Activated gamma-delta T cell treated with anti-CD3 and anti-CD28 coated beads, Interleukin-2, amount 50 U/mL, for 16 hours (primary cell): ENCODE data around the gene COQ8A.
"Not testable (repeated sequence)": the region's sequence is repeated elsewhere in the genome, so short reads cannot be mapped to it uniquely, and the experiment has no call there.

Experiments used
- DNase-seq: peaks from one replicate; pipeline ENCODE4 v3.0.0-alpha.2; 2020; ENCODE audit warnings: low read depth

COQ8A gene

GRCh38 chr1:226929260-226930111 is 10.6 kb upstream of the COQ8A start:
- not testable (repeated sequence) for DNase-seq

- no peak for DNase-seq
Observed at GRCh38 chr1:226934483-226935237, 5.4 kb upstream of the COQ8A start.

- DNase-seq, result no peak
Observed at GRCh38 chr1:226937940-226938725, 2.0 kb upstream of the COQ8A start.

GRCh38 chr1:226938903-226939437 is 1.1 kb upstream of the COQ8A start:
- no peak for DNase-seq

- no peak for DNase-seq
Observed at GRCh38 chr1:226939438-226940028, 561 bp upstream of the COQ8A start.

- DNase-seq, result no peak
Observed at GRCh38 chr1:226940806-226941067, 643 bp downstream of the COQ8A start.

GRCh38 chr1:226942392-226942791 is 2.3 kb downstream of the COQ8A start:
- no peak for DNase-seq

- DNase-seq, result no peak
Observed at GRCh38 chr1:226943156-226943555, 3.1 kb downstream of the COQ8A start.

GRCh38 chr1:226943927-226944326 is 3.8 kb downstream of the COQ8A start:
- DNase-seq, result no peak

- no peak for DNase-seq
Observed at GRCh38 chr1:226945106-226945857, 5.2 kb downstream of the COQ8A start.

GRCh38 chr1:226945858-226946245 is 5.8 kb downstream of the COQ8A start:
- DNase-seq, result no peak

- DNase-seq, result no peak
Observed at GRCh38 chr1:226946285-226946684, 6.2 kb downstream of the COQ8A start.

GRCh38 chr1:226946841-226947240 is 6.7 kb downstream of the COQ8A start:
- DNase-seq, result no peak

GRCh38 chr1:226948051-226948450 is 8.0 kb downstream of the COQ8A start:
- DNase-seq, result no peak

GRCh38 chr1:226948480-226948879 is 8.4 kb downstream of the COQ8A start:
- DNase-seq, result no peak

GRCh38 chr1:226948996-226949395 is 8.9 kb downstream of the COQ8A start:
- DNase-seq, result no peak

GRCh38 chr1:226949401-226949800 is 9.3 kb downstream of the COQ8A start:
- no peak for DNase-seq

GRCh38 chr1:226950316-226950715 is 10.2 kb downstream of the COQ8A start:
- DNase-seq, result no peak

GRCh38 chr1:226950871-226951270 is 10.8 kb downstream of the COQ8A start:
- no peak for DNase-seq

GRCh38 chr1:226951286-226952117 is 11.4 kb downstream of the COQ8A start:
- DNase-seq, result no peak

GRCh38 chr1:226952118-226952441 is 12.0 kb downstream of the COQ8A start:
- DNase-seq, result no peak
